AG09319 (cell line): Measurements from ENCODE around the gene GRIP1.

Experiments used
- DNase-seq: peaks from one replicate; pipeline ENCODE4 v3.0.0-alpha.2; 2010; ENCODE audit warnings: low read depth; ENCODE audit errors: extremely low read depth
- CTCF ChIP-seq: IDR thresholded peaks from 2 replicates; pipeline ENCODE4 v1.5.1; 2011; ENCODE audit warnings: low read depth, mild to moderate bottlenecking, inconsistent platforms, low read length, moderate library complexity

GRIP1 gene

GRCh38 chr12:66337381-66338010, 341.4 kb downstream of the GRIP1 start:
- DNase-seq, result no peak
- no peak for TF ChIP-seq CTCF

- no peak for TF ChIP-seq CTCF
- DNase-seq, result no peak
Measured at GRCh38 chr12:66335746-66336145, 343.1 kb downstream of the GRIP1 start.

GRCh38 chr12:66331814-66332213, 347.1 kb downstream of the GRIP1 start:
- DNase-seq, result no peak
- no peak for TF ChIP-seq CTCF

- DNase-seq, result no peak
- no peak for TF ChIP-seq CTCF
Measured at GRCh38 chr12:66331016-66331415, 347.9 kb downstream of the GRIP1 start.

GRCh38 chr12:66329941-66330340, 348.9 kb downstream of the GRIP1 start:
- DNase-seq, result no peak
- TF ChIP-seq CTCF, result no peak

GRCh38 chr12:66323017-66323416, 355.9 kb downstream of the GRIP1 start:
- TF ChIP-seq CTCF, result no peak
- DNase-seq, result no peak

GRCh38 chr12:66321435-66321834, 357.4 kb downstream of the GRIP1 start:
- no peak for DNase-seq
- no peak for TF ChIP-seq CTCF
